HCT116 (cell line): ENCODE results near the gene ENTHD1. TPM values are rescaled to one million over a fixed set of nuclear protein-coding genes. Genes with fewer than 3 reads are reported as not detected.

ENCODE experiments used
- ATAC-seq: fragments of 200-7000 bp; cut with Tn5 transposase; 2 replicates; pipeline ENCODE4 v1.9.1; 2020; ENCODE audit warnings: mild to moderate bottlenecking, moderate library complexity
- BruUV-seq: library from RNA; stranded (reverse); fragments of 400-500 nt; replicated peaks from 2 replicates; lab custom pipeline; 2021; lab: Mats Ljungman, UMichigan
- CTCF ChIA-PET: fragments of 300-600 bp; sonication (Branson Sonifier 250); formaldehyde crosslinking; loops from one replicate; lab custom pipeline; 2021; ENCODE audit warnings: antibody characterized with exemption; lab: Charles Lee
- POLR2A ChIA-PET: fragments of 300-600, 350-600 bp; sonication (Branson Sonifier 250); formaldehyde crosslinking; loops from one replicate; lab custom pipeline; 2021; ENCODE audit warnings: antibody characterized with exemption; lab: Charles Lee
- RAD21 ChIA-PET, 2 experiments: fragments of 300-600 bp; sonication (Branson Sonifier 250); formaldehyde crosslinking; loops; one replicate each; lab custom pipeline; 2023; ENCODE audit warnings: low total read pairs in 2 of 2; ENCODE audit not compliant: uncharacterized antibody in 2 of 2, unreplicated experiment in 2 of 2, low non-redundant PET in 1 of 2; lab: Charles Lee
- DNase-seq: peaks from one replicate; pipeline ENCODE4 v3.0.0-alpha.2; 2010; ENCODE audit warnings: low read depth, low spot score
- H2AFZ ChIP-seq: fragments of 200-600 bp; shearing (Covaris generic), sonication (generic); 2 replicates; pipeline ENCODE4 v1.6.1; 2017; ENCODE audit warnings: low read depth, mixed run types, mixed read lengths, antibody characterized with exemption, low read length; ENCODE audit not compliant: poor library complexity, severe bottlenecking
- H3K27ac ChIP-seq: 2 replicates; pipeline ENCODE4 v1.5.1; 2012; ENCODE audit warnings: low read depth, low read length
- H3K27me3 ChIP-seq: fragments of 200-600 bp; sonication (generic); 2 replicates; pipeline ENCODE4 v1.6.1; 2016; ENCODE audit warnings: mixed run types, low read length, mixed read lengths; ENCODE audit not compliant: insufficient read depth
- H3K36me3 ChIP-seq, 2 experiments: fragments of 200-500 bp in 1 of 2; fragments of 200-600 bp in 1 of 2; sonication (Bioruptor generic) in 1 of 2; sonication (generic) in 1 of 2; 2 replicates each; pipeline versions ENCODE4 v1.5.1 to v1.6.1; 2014 to 2016; ENCODE audit warnings: low read length in 2 of 2, inconsistent platforms in 1 of 2, mixed read lengths in 1 of 2, mixed run types in 1 of 2; ENCODE audit not compliant: insufficient read depth in 2 of 2, control insufficient read depth in 1 of 2
- H3K4me1 ChIP-seq, 2 experiments: fragments of 200-600 bp in 1 of 2; sonication (generic) in 1 of 2; 2 replicates each; pipeline versions ENCODE4 v1.5.1 to v1.6.1; 2012 to 2017; ENCODE audit warnings: low read length in 2 of 2, inconsistent platforms in 1 of 2, mild to moderate bottlenecking in 1 of 2, mixed read lengths in 1 of 2, mixed run types in 1 of 2, moderate library complexity in 1 of 2; ENCODE audit not compliant: insufficient read depth in 2 of 2, control insufficient read depth in 1 of 2
- H3K4me2 ChIP-seq: fragments of 200-600 bp; sonication (generic); 2 replicates; pipeline ENCODE4 v1.6.1; 2017; ENCODE audit warnings: mixed run types, low read length, mixed read lengths
- H3K4me3 ChIP-seq, 2 experiments: fragments of 200-600 bp in 1 of 2; sonication (generic) in 1 of 2; replicated peaks in 1 of 2; 2 replicates each; pipeline ENCODE4 v1.5.1; 2011 to 2016; ENCODE audit warnings: low read length in 2 of 2, control low read depth in 1 of 2, low read depth in 1 of 2, mild to moderate bottlenecking in 1 of 2, mixed read lengths in 1 of 2, mixed run types in 1 of 2
- H3K79me2 ChIP-seq: fragments of 200-600 bp; sonication (generic); 2 replicates; pipeline ENCODE4 v1.6.1; 2017; ENCODE audit warnings: mild to moderate bottlenecking, mixed run types, low read length, moderate library complexity, mixed read lengths; ENCODE audit not compliant: insufficient read depth
- H3K9ac ChIP-seq: fragments of 200-600 bp; sonication (generic); 2 replicates; pipeline ENCODE4 v1.6.1; 2016; ENCODE audit warnings: low read length, mixed read lengths
- H3K9me2 ChIP-seq: fragments of 200-600 bp; sonication (generic), shearing (Covaris generic); 2 replicates; pipeline ENCODE4 v1.6.1; 2017; ENCODE audit warnings: mixed run types, mild to moderate bottlenecking, moderate library complexity; ENCODE audit not compliant: insufficient read depth
- H3K9me3 ChIP-seq, 2 experiments: fragments of 200-500 bp in 1 of 2; fragments of 200-600 bp in 1 of 2; sonication (Bioruptor generic) in 1 of 2; sonication (generic) in 1 of 2; 2 replicates each; pipeline ENCODE4 v1.6.1; 2014 to 2017; ENCODE audit warnings: low read length in 2 of 2, mixed read lengths in 2 of 2, inconsistent platforms in 1 of 2, low read depth in 1 of 2, mild to moderate bottlenecking in 1 of 2, mixed run types in 1 of 2, moderate library complexity in 1 of 2; ENCODE audit not compliant: control insufficient read depth in 1 of 2, insufficient read depth in 1 of 2
- H4K20me1 ChIP-seq: fragments of 200-600 bp; sonication (generic), shearing (Covaris generic); 2 replicates; pipeline ENCODE4 v1.6.1; 2017; ENCODE audit warnings: mixed run types, mild to moderate bottlenecking, moderate library complexity; ENCODE audit not compliant: insufficient read depth
- CBX3 ChIP-seq: IDR thresholded peaks from 2 replicates; pipeline ENCODE4 v1.6.1; 2012; ENCODE audit warnings: low read depth
- CTCF ChIP-seq, 3 experiments: fragments of 200-600 bp in 1 of 3; sonication (generic) in 1 of 3; IDR thresholded peaks in 2 of 3; conservative IDR thresholded peaks in 1 of 3; 2 replicates each; pipeline ENCODE4 v1.5.1; 2012 to 2017; ENCODE audit warnings: low read depth in 2 of 3, low read length in 2 of 3, antibody characterized with exemption in 1 of 3, borderline replicate concordance in 1 of 3, control low read depth in 1 of 3, mild to moderate bottlenecking in 1 of 3, mixed read lengths in 1 of 3, mixed run types in 1 of 3, moderate library complexity in 1 of 3; ENCODE audit not compliant: insufficient read depth in 1 of 3
- EGR1 ChIP-seq: IDR thresholded peaks from 2 replicates; pipeline ENCODE4 v1.6.1; 2012; ENCODE audit warnings: low read depth
- ELF1 ChIP-seq: IDR thresholded peaks from 2 replicates; pipeline ENCODE4 v1.6.1; 2012; ENCODE audit warnings: low read depth, borderline replicate concordance
- EZH2 ChIP-seq: fragments of 200-600 bp; sonication (generic); IDR thresholded peaks from 2 replicates; pipeline ENCODE4 v1.6.1; 2017; ENCODE audit warnings: antibody characterized with exemption, mixed run types
- EZH2phosphoT487 ChIP-seq: fragments of 200-600 bp; IDR thresholded peaks from 2 replicates; pipeline ENCODE4 v1.6.1; 2018; ENCODE audit warnings: antibody characterized with exemption, borderline replicate concordance
- FOSL1 ChIP-seq: IDR thresholded peaks from 2 replicates; pipeline ENCODE4 v1.6.1; 2012; ENCODE audit warnings: low read depth
- JUND ChIP-seq: IDR thresholded peaks from 2 replicates; pipeline ENCODE4 v1.6.1; 2012
- POLR2AphosphoS5 ChIP-seq: IDR thresholded peaks from 2 replicates; pipeline ENCODE4 v1.6.1; 2011; ENCODE audit warnings: mild to moderate bottlenecking, low read depth, low read length, moderate library complexity
- RAD21 ChIP-seq: IDR thresholded peaks from 2 replicates; pipeline ENCODE4 v1.6.1; 2012; ENCODE audit warnings: low read depth, mild to moderate bottlenecking
- REST ChIP-seq: IDR thresholded peaks from 2 replicates; pipeline ENCODE4 v1.6.1; 2012; ENCODE audit warnings: low read depth
- SRF ChIP-seq: IDR thresholded peaks from 2 replicates; pipeline ENCODE4 v1.6.1; 2012; ENCODE audit warnings: low read depth
- TCF7L2 ChIP-seq: IDR thresholded peaks from 2 replicates; pipeline ENCODE4 v1.7.0; 2011; ENCODE audit warnings: borderline replicate concordance, inconsistent platforms; ENCODE audit not compliant: insufficient read depth, insufficient read length; ENCODE audit errors: extremely low read depth
- YY1 ChIP-seq: IDR thresholded peaks from 2 replicates; pipeline ENCODE4 v1.6.1; 2011; ENCODE audit warnings: low read length, low read depth, moderate library complexity, mild to moderate bottlenecking; ENCODE audit not compliant: insufficient replicate concordance; ENCODE audit errors: extremely low read depth
- ZBTB33 ChIP-seq: IDR thresholded peaks from 2 replicates; pipeline ENCODE4 v1.6.1; 2011; ENCODE audit warnings: mild to moderate bottlenecking, low read length, moderate library complexity; ENCODE audit not compliant: insufficient replicate concordance; ENCODE audit errors: extremely low read depth
- ZFX ChIP-seq: fragments of 450-650 bp; IDR thresholded peaks from 2 replicates; pipeline ENCODE4 v1.6.1; 2017
- ZNF274 ChIP-seq: fragments of 200-500 bp; sonication (Bioruptor generic); IDR thresholded peaks from 2 replicates; pipeline ENCODE4 v1.6.1; 2014; ENCODE audit warnings: mild to moderate bottlenecking, low read depth, low read length, inconsistent platforms
- intact Hi-C: fragments of 100-400 bp; cut with micrococcal nuclease; formaldehyde crosslinking; loops from 2 replicates; pipeline ENCODE4 v1.10.0; 2022
- total RNA-seq: library from RNA; stranded (reverse); gene quantifications from one replicate; pipeline ENCODE4 v1.2.1, GENCODE V29; 2021; ENCODE audit not compliant: unreplicated experiment

ENTHD1 gene
- total RNA-seq, 1 experiment from 2014 or later = not detected

GRCh38 chr22:39872548-39872947 is 21.0 kb downstream of the ENTHD1 start:
- POLR2A ChIA-PET = interaction anchor here (1.3 kb wide), 1 partner anchor 14 kb away, joined by 4 read pairs; no protein-coding TSS in a partner anchor
- no peak for DNase-seq

More at GRCh38 chr22:39872548-39872947, 21.0 kb downstream of the ENTHD1 start:
- CTCF ChIA-PET = no interaction called here
- H3K27ac ChIP-seq = no peak overlapping the region
- BruUV-seq = no TSS peak
- RAD21 ChIA-PET = no interaction called here
- H4K20me1 ChIP-seq = no peaks in the 10 kb centered on the region; the same call in 1 of the 2 replicates
- H3K9me2 ChIP-seq = no peaks in the 10 kb centered on the region
- no peak overlapping the region for H3K4me2 ChIP-seq
- no peaks in the 10 kb centered on the region for H3K79me2 ChIP-seq
- no peak for ATAC-seq
- TF ChIP-seq POLR2AphosphoS5 (no peak), EGR1 (no peak), FOSL1 (no peak), ELF1 (no peak), ZNF274 (no peak), TCF7L2 (no peak), REST (no peak), CTCF (IDR thresholded peaks at IDR 0.05 in 2 of 3, conservative IDR thresholded peaks at IDR 0.05 in 1 of 3; ENCODE audit: borderline replicate concordance in 1 of 3, insufficient read depth in 1 of 3, low read depth in 2 of 3, low read length in 2 of 3) (no peak), EZH2phosphoT487 (no peak), CBX3 (no peak), JUND (no peak), YY1 (no peak), RAD21 (no peak), ZBTB33 (no peak), EZH2 (no peak), SRF (no peak), ZFX (no peak)
- no peak overlapping the region for H3K9ac ChIP-seq
- H3K36me3 ChIP-seq = no peaks in the 10 kb centered on the region
- no peaks in the 10 kb centered on the region for H3K4me1 ChIP-seq
- no peak overlapping the region for H3K4me3 ChIP-seq
- H2AFZ ChIP-seq = no peak overlapping the region
- intact Hi-C loops = no loop called here
- peaks cover 54% of the 10 kb centered on the region for H3K27me3 ChIP-seq
- H3K9me3 ChIP-seq = no peaks in the 10 kb centered on the region
